NOMO-1 treated with DMSO at 0.1 percent for 48 hours (cell line): ENCODE measurements around the gene TAC1.
"Not testable (repeated sequence)": the region's sequence is repeated elsewhere in the genome, so short reads cannot be mapped to it uniquely, and the experiment has no call there.

Experiments used
- DNase-seq: peaks from one replicate; lab custom pipeline; 2025; ENCODE audit not compliant: unreplicated experiment; lab: John Stamatoyannopoulos, UW

TAC1 gene

DNA sequence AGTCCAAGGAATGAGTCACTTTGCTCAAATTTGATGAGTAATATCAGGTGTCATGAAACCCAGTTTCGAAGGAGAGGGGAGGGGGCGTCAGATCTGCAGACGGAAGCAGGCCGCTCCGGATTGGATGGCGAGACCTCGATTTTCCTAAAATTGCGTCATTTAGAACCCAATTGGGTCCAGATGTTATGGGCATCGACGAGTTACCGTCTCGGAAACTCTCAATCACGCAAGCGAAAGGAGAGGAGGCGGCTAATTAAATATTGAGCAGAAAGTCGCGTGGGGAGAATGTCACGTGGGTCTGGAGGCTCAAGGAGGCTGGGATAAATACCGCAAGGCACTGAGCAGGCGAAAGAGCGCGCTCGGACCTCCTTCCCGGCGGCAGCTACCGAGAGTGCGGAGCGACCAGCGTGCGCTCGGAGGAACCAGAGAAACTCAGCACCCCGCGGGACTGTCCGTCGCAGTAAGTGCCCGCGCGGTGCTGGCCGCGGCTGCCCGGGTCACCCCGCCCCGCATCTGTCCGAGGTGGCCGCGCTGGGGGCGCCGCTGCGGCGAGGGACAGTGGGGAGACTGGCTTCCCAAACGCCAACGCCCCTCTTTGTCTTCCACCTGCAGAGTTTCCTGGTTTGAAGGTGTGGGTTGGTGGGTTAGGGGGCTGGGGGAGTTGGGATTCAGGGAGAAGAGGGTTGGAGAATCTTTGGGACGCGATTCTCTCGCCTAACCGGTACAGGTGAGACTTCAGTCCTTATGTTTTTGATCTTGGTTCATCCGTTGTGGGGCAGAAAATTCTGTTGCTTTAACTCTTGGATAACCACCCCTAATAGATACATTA, at the start of gene TAC1:
TSS of gene TAC1 (plus strand) at position 351 of the 829 bp plus-strand sequence. CDS start 527 bp downstream, outside the sequence.
- no peak for DNase-seq

DNA sequence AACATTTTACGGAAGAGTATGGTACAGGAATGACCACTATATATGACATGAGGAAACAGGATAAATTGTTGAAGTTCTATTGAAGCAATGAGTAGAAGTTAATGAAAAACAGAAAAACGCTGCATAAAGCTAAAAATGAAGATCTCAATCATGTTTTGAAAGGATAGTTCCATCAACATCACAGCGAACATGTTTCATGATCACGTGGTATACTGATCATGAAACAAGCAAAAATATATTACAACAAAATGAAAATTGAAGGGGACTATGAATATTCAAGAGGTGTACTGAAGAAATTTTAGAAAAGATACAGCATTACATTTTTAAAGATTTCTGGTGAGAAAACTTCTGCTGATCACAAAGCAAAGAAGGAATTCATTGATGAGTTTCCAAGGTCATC, 45.9 kb upstream of the TAC1 start:
- no peak for DNase-seq

DNA sequence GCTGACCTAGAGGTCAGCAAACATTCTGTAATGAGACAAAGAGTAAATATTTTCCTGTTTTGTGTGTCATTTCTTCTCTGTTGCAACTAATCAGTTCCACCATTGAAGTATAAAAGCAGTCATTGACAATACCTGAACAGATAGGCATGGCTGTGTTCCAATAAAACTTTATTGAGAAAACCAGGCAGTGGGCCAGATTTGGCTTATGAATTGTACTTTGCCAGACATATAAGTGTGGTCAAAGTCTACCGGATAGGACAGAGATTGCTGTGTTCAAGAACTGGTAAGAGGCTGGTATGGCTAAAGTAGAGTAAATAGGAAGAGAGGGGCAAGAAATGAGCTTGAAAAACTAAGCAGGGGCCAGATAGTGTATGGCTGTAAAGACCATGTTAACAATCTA, 38.3 kb upstream of the TAC1 start:
- DNase-seq, result no peak

DNA sequence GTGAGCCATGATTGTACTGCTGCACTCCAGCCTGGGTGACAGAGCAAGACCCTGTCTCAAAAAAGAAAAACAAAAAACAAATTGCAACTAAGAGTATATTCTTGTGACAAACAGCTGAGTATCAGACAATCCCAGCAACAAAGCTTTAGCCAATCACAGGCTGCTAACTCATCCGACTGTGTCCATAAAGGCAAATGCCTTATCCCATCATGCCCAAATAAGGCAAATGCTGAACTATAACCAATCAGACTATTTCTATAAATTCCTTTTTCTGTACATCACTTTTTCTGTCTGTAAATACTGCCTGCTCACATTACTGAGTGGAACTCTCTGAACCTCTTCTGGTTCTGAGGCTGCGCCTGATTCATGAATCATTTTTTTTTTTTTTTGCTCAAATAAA, 37.5 kb upstream of the TAC1 start:
- DNase-seq, result no peak

DNA sequence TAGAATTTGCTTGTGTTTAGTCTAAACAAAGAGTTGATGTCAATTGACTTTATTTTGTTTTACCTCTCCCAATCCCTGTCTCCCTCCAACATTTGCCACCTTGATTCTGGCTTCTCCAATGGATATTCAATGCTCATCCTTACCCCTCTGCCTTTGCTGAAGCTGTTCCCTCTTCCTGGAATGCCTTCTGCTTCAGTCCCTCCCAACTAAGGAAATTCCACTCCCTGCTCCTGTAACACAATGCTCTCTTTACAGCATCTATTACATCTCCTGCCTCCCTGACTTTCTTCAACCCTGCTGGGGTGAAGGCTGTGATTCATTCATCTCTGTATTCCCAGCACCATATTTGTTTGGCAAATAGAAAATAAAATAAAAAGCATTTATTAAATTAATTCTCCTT, 34.5 kb upstream of the TAC1 start:
- DNase-seq, result no peak

DNA sequence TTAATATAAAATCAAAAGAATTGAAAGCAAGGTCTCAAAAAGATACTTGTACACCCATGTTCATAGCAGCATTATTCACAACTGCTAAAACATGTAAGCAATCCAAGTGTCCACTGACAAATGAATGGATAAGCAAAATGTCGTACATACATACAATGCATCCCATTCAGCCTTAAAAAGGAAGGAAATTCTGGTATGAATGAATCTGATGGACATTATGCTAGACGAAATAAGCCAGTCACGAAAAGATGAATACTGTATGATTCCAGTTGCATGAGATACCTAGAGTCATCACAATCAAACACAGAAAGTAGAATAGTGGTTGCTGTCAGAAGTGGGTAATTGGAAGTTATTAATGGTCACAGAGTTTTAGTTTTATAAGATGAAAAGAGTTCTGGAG, 9.5 kb upstream of the TAC1 start:
- no peak for DNase-seq

DNA sequence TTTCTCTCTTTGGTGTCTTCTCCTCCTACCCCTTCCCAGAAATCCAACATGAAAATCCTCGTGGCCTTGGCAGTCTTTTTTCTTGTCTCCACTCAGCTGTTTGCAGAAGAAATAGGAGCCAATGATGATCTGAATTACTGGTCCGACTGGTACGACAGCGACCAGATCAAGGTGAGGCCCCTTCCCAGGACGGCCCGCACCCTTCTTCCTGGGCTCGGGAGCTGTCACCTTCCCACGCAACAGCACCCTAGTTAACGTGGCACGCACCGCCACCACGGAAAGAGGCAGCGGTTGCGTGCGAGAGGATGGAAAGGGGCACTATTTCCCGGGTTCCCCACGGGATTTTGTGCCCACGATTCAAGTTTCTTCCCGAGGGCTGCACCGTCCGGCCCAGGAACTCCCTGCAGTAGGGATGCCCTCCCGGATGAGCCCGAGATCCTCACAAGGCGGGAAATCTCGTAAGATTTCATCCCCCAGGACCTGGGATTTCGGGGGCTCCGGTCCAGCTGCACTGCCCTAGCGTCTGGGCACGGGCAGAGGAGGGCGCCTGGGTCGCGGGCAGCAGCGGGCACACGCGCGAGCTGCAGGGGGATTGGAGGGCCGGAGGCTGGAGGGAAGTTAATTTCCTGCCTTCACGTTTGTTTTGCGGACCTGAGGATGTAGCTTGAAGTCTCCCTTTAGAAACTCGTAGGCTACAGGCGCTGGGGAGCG, 834 bp downstream of the TAC1 start:
- DNase-seq, result no peak

DNA sequence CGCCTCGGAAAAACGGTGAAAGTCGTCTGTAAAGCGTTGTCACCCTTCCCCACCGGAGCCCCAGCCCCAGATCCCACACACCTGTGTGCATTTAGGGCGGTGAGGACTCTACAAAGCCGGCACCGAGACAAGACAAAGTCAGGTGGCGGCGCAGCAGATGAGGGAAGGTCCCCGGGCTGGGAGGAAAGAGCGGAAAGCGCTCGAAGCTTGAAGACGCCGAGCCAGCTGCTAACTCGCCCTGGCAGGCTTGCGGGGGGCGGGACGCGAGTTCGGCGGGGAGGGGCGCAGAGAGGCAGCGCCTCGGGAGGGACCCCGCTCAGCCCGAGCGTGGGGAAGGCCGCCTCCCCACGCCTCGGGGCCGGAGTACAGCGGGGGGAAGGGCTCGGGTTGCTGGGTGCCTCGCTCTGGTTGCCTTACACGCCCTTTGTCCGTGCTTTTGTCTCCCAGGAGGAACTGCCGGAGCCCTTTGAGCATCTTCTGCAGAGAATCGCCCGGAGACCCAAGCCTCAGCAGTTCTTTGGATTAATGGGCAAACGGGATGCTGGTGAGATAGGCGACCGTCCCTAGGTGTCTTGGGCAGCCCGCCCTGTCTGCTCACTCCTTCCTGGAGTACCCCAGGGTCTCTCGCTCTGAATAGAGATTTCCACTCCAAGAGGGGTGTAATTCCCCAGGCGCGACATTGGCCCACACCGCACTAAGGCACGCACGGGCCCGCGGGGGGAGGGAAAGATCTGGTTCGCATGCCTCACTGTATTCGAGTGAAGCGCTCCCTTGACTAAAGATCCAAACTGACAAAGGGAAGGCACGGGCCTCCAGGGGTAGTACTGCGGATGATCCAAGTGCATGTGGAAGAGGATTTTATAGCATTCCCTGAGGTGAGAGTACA, 1.6 kb downstream of the TAC1 start:
- no peak for DNase-seq

GRCh38 chr7:97734255-97734654, 2.4 kb downstream of the TAC1 start:
- no peak for DNase-seq

GRCh38 chr7:97735075-97735474, 3.2 kb downstream of the TAC1 start:
- DNase-seq, result no peak

- no peak for DNase-seq
These were observed 16.6 kb downstream of the TAC1 start for GRCh38 chr7:97748482-97748881.

DNA sequence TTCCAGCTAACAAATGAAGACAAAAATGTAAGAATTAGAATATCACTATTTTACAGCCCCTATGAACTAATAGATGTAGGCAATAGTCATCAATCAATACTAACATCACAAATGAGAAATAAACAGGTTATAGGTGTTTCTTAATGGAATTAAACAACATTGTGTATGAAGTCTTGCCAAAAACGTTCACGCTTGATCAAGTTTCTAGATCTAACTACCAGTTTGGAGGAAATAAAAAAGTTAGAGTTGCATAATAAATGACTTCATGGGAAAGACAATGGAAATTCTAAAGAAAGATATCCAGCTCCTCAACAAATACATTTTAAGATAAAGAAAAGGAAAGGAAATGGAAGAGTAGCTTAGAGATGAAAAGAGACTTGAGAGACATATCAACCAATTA, 19.7 kb downstream of the TAC1 start:
- DNase-seq, result no peak

- no peak for DNase-seq
These were observed 20.3 kb downstream of the TAC1 start for GRCh38 chr7:97752215-97752614.

GRCh38 chr7:97757824-97758223, 25.9 kb downstream of the TAC1 start:
- DNase-seq, result no peak

- DNase-seq, result no peak
These were observed 39.0 kb downstream of the TAC1 start for GRCh38 chr7:97770850-97771249.

DNA sequence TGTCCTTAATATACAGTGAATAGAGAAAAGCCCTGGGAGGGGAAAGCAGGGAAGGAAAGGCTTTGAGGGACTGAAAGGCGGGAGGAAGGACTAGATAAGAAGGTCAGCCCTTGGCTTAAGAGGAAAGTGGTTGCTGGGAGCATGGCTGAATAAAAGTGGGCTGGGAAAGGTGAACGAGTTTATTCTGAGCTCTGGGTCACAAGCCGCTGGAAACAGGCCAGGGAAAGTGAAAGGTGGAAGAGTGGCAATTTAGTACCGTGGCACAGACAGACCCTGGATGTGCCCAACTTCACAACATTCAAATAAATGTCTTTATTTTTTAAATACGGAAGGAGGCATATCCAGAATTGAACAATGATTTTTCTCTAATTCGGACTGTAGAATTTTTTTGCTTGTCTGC, 39.7 kb downstream of the TAC1 start:
- DNase-seq, result no peak

DNA sequence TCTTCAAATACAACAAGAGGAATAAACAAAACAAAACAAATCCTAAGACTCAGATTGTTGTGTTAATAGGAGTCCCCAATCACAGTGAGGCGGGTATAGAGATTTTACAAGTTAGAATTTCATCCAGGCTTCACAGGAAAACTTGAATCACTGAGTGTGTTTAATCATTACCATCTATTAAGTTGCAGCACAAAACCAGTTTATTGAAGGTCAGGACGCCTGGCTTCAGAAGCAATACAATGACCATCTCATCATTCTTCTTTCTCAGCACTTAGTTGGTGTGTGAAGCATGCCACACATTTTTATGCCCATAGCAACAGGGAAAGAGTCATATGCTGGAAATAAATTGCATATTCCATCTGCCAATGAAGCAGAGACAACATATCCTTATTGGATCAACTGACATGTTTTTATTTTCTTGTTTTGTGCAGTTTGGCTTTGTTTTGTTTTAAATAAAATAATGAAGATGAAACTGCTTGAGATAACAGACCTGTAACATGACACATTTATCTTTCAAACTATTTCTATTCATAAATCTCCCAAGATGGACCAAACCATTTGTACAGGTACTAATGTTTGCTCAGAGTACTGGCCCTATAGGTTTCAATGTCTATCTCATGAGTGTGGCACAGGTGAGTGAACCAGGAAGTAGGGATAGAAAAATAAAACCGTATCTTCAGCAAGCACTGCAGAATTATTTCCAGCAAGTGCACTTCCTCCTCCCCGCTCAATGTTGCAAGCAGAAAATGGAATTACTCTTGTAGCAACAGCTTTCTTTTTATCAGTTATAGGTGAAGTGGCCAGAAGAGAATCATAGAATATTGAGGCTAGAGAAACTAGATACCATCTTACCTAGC, 40.4 kb downstream of the TAC1 start:
- DNase-seq, result no peak

DNA sequence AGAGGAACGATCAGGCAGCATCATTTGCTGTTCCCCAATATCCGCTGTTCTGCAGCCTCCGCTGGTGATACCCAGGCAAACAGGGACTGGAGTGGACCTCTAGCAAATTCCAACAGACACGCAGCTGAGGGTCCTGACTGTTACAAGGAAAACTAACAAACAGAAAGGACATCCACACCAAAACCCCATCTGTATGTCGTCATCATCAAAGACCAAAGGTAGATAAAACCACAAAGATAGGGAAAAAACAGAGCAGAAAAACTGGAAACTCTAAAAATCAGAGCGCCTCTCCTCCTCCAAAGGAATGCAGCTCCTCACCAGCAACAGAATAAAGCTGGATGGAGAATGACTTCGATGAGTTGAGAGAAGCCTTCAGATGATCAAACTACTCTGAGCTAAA, 54.5 kb downstream of the TAC1 start:
- not testable (repeated sequence) for DNase-seq
